ENCODE results near the gene SPDYE4.

- TF ChIP-seq CTCF (conservative IDR thresholded peaks at IDR 0.05 in 1 of 2, IDR thresholded peaks at IDR 0.05 in 1 of 2; ENCODE audit: extremely low read depth in 1 of 2, insufficient read depth in 1 of 2, low read depth in 1 of 2, low read length in 2 of 2) (no peak), EZH2 (IDR thresholded peaks at IDR 0.05; ENCODE audit: borderline replicate concordance, low read length) (no peak)
Measured at GRCh38 chr17:8736362-8736761, 22.0 kb downstream of the SPDYE4 start.

Measured in mammary epithelial cell (primary cell).